ENCODE results near the gene CRIP1. TPM values are rescaled to one million over a fixed set of nuclear protein-coding genes. Genes with fewer than 3 reads are reported as not detected.

Gene CRIP1
- total RNA-seq, 1 donor from 2014 or later, result not detected

DNA sequence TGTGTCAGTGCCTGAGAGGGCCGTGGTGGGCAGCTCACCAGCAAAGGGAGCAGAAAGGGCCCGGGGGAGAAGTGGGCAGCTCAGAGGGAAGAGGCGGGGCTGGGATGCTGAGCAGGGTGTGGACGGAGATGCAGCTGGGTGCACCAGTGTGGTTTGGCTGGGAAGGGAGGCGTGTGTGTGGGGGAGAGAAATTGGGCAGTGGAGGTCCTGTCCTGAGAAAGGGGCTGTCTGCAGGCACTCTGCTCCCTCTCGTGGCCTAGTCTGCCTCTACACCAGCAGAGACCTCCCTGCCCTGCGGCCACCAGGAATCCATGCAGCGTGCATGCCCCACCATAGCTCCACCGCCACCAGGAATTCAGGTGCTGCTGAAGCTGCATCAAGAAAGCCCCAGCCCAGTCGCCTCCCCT is 46.1 kb downstream of the CRIP1 start:
- DNase-seq (ENCODE audit: low read depth) (no peak), FAIRE-seq (no peak)
- Histone ChIP-seq H3K36me3 (ENCODE audit: control insufficient read depth, insufficient read depth, low read length) (no peaks in the 10 kb centered on the region), H3K4me3 (ENCODE audit: low read depth, low read length) (no peak overlapping the region), H3K27me3 (ENCODE audit: control insufficient read depth, insufficient read depth, low read length) (peaks cover 1% of the 10 kb centered on the region)
- TF ChIP-seq, protein P1, sequence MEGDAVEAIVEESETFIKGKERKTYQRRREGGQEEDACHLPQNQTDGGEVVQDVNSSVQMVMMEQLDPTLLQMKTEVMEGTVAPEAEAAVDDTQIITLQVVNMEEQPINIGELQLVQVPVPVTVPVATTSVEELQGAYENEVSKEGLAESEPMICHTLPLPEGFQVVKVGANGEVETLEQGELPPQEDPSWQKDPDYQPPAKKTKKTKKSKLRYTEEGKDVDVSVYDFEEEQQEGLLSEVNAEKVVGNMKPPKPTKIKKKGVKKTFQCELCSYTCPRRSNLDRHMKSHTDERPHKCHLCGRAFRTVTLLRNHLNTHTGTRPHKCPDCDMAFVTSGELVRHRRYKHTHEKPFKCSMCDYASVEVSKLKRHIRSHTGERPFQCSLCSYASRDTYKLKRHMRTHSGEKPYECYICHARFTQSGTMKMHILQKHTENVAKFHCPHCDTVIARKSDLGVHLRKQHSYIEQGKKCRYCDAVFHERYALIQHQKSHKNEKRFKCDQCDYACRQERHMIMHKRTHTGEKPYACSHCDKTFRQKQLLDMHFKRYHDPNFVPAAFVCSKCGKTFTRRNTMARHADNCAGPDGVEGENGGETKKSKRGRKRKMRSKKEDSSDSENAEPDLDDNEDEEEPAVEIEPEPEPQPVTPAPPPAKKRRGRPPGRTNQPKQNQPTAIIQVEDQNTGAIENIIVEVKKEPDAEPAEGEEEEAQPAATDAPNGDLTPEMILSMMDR (IDR thresholded peaks at IDR 0.05; ENCODE audit: insufficient read depth, low read length, severe bottlenecking), result peak; percentile 26

DNA sequence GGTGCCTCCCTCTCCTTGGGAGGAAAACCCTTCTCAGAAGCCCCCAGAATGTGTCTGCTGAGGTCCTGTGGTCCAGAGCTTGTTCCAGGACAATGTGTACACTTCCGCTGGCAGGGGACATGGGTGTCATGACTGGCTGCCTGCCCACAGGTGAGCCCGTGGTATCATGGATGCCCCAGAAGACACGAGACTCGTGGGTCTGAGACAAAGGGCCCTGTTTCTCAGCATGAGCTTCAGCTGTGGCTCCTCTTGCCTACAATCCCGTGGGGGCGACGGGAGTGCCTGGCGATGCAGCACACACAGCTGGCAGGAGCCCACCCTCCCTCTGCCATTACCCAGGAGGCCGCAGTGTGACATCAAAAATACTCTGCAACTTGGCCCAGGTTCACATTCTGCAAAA is 46.7 kb downstream of the CRIP1 start:
- Histone ChIP-seq H3K4me3 (ENCODE audit: low read depth, low read length) (no peak overlapping the region), H3K36me3 (ENCODE audit: control insufficient read depth, insufficient read depth, low read length) (no peaks in the 10 kb centered on the region), H3K27me3 (ENCODE audit: control insufficient read depth, insufficient read depth, low read length) (no peaks in the 10 kb centered on the region)
- DNase-seq (ENCODE audit: low read depth) (no peak), FAIRE-seq (no peak)
- TF ChIP-seq, protein P1 (IDR thresholded peaks at IDR 0.05; ENCODE audit: insufficient read depth, low read length, severe bottlenecking), result no peak

- TF ChIP-seq, protein P1 (IDR thresholded peaks at IDR 0.05; ENCODE audit: insufficient read depth, low read length, severe bottlenecking), result no peak
- DNase-seq (ENCODE audit: low read depth) (no peak), FAIRE-seq (no peak)
- Histone ChIP-seq H3K36me3 (ENCODE audit: control insufficient read depth, insufficient read depth, low read length) (no peaks in the 10 kb centered on the region), H3K27me3 (ENCODE audit: control insufficient read depth, insufficient read depth, low read length) (no peaks in the 10 kb centered on the region), H3K4me3 (ENCODE audit: low read depth, low read length) (no peak overlapping the region)
These were observed 47.3 kb downstream of the CRIP1 start for GRCh38 chr14:105533811-105534498.

DNA sequence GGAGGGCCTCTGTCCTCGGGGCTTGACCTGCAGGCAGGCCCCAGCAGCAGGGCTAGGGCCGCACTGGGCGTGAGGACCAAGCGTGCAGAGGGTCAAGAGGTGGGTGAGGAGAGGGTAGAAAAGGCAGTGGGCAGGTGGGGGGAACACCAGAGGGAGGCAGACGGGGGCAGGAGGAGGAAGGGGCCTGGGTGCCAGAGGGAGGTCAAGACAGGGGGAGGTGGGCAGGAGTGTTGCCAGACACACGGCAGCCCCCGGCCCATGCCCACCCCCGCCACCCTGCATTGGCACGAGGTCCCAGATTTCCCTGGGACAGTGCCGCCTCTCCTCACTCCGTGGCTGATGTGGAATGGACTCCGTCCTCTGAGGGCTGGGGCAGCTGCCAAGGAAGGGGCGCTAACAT is 47.9 kb downstream of the CRIP1 start:
- FAIRE-seq (no peak), DNase-seq (ENCODE audit: low read depth) (no peak)
- Histone ChIP-seq H3K4me3 (ENCODE audit: low read depth, low read length) (no peak overlapping the region), H3K27me3 (ENCODE audit: control insufficient read depth, insufficient read depth, low read length) (no peaks in the 10 kb centered on the region), H3K36me3 (ENCODE audit: control insufficient read depth, insufficient read depth, low read length) (no peaks in the 10 kb centered on the region)
- TF ChIP-seq, protein P1 (IDR thresholded peaks at IDR 0.05; ENCODE audit: insufficient read depth, low read length, severe bottlenecking), result no peak

DNA sequence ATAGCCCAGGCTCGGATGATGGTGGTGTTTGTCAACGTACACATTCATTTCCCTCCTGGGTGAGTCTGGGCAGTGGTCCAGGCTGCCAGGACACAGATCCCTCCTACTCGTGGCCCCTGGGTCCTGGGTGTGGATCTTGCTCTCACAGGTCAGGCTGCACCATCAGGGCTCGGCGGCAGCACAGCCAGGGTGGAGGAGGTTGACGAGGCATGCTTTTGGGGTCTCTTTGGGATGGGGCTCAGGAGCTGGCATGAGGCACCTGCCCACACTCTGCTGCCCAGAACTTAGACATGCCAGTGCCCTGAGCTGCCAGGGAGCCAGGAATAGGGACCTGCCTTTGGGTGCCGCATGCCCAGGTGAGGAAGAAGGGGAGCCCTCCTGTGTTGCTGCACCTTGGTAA is 49.4 kb downstream of the CRIP1 start:
- Histone ChIP-seq H3K4me3 (ENCODE audit: low read depth, low read length) (no peak overlapping the region), H3K36me3 (ENCODE audit: control insufficient read depth, insufficient read depth, low read length) (no peaks in the 10 kb centered on the region), H3K27me3 (ENCODE audit: control insufficient read depth, insufficient read depth, low read length) (no peaks in the 10 kb centered on the region)
- FAIRE-seq, result no peak
- TF ChIP-seq, protein P1 (IDR thresholded peaks at IDR 0.05; ENCODE audit: insufficient read depth, low read length, severe bottlenecking), result no peak
- no peak for DNase-seq (ENCODE audit: low read depth)

All from bronchial epithelial cell (primary cell).